Transverse colon (tissue), 4 donors: ENCODE data around the gene DSCAM. TPM values are rescaled to one million over a fixed set of nuclear protein-coding genes. Genes with fewer than 3 reads are reported as not detected.
"Not testable (repeated sequence)": the region's sequence is repeated elsewhere in the genome, so short reads cannot be mapped to it uniquely, and the experiment has no call there.

Experiments
- DNase-seq: peaks from one replicate; pipeline ENCODE4 v3.0.0-alpha.2; 2019
- H3K27ac ChIP-seq, 4 donors: fragments of 200-600 bp; sonication (generic); 2 replicates each; pipeline ENCODE4 v1.5.1; 2016 to 2018; ENCODE audit warnings: inconsistent platforms in 4 of 4
- H3K27me3 ChIP-seq: fragments of 200-600 bp; sonication (generic); 2 replicates; pipeline ENCODE4 v1.5.1; 2017; ENCODE audit warnings: inconsistent platforms
- H3K36me3 ChIP-seq, 4 donors: fragments of 200-600 bp; sonication (generic); 2 replicates each; pipeline ENCODE4 v1.5.1; 2017 to 2019; ENCODE audit warnings: inconsistent platforms in 4 of 4
- H3K4me1 ChIP-seq, 4 donors: fragments of 200-600 bp; sonication (generic); 2 replicates each; pipeline ENCODE4 v1.5.1; 2017 to 2020; ENCODE audit warnings: inconsistent platforms in 4 of 4
- H3K4me3 ChIP-seq, 4 donors: fragments of 200-600 bp; sonication (generic); 1 replicate in 1 of 4; 2 replicates in 3 of 4; pipeline versions ENCODE4 v1.5.1 to v1.6.1; 2017 to 2019; ENCODE audit warnings: inconsistent platforms in 4 of 4
- H3K9me3 ChIP-seq, 2 donors: fragments of 200-600 bp; sonication (generic); 2 replicates each; pipeline ENCODE4 v1.5.1; 2017 to 2019; ENCODE audit warnings: inconsistent platforms in 2 of 2
- CTCF ChIP-seq, 5 experiments: fragments of 200-600 bp in 3 of 5; fragments of 450-650 bp in 2 of 5; sonication (generic) in 3 of 5; IDR thresholded peaks; 1 replicate in 2 of 5; 2 replicates in 3 of 5; pipeline ENCODE4 v1.5.1; 2016 to 2017; ENCODE audit warnings: antibody characterized with exemption in 5 of 5, inconsistent platforms in 3 of 5, mild to moderate bottlenecking in 2 of 5, moderate library complexity in 1 of 5
- EP300 ChIP-seq: sonication (generic); formaldehyde crosslinking; IDR thresholded peaks from one replicate; pipeline ENCODE4 v1.6.1; 2017; ENCODE audit warnings: antibody characterized with exemption, low read depth
- POLR2A ChIP-seq: fragments of 450-650 bp; IDR thresholded peaks from one replicate; pipeline ENCODE4 v1.6.1; 2016; ENCODE audit warnings: antibody characterized with exemption, mild to moderate bottlenecking, moderate library complexity
- POLR2AphosphoS5 ChIP-seq, 3 donors: sonication (generic); formaldehyde crosslinking; IDR thresholded peaks; one replicate each; pipeline ENCODE4 v1.6.1; 2016; ENCODE audit warnings: antibody characterized with exemption in 3 of 3
- WGBS, 2 donors: methylation state at CpG; one replicate each; pipeline ENCODE4 v1.1.5; 2018; ENCODE audit warnings: low coverage in 1 of 2; 5-methylcytosine and 5-hydroxymethylcytosine counted together
- in situ Hi-C, 4 donors: fragments of 200-750 bp; cut with MboI; loops; one replicate each; pipeline versions ENCODE4 v1.15.0 to v1.15.1; 2017; ENCODE audit warnings: low sequenced_read_pairs in 3 of 4, low pct_ligation_motif_present in 1 of 4, low pct_unique_long_range_greater_than_20kb in 1 of 4
- intact Hi-C: fragments of 100-400 bp; cut with DNase I; formaldehyde crosslinking; loops from one replicate; pipeline ENCODE4 v1.15.1; 2023; ENCODE audit warnings: low total_unique reads
- total RNA-seq, 4 donors: library from RNA; depleted of rRNA; stranded (reverse); fragments of >200 nt; gene quantifications; one replicate each; pipeline ENCODE4 v1.1.0, GENCODE V29; 2016

DSCAM gene
- under 1 TPM in 1 of 4 donors, not detected in 3; 0.16 TPM for total RNA-seq

GRCh38 chr21:40846587-40847411 is at the start of gene DSCAM:
DSCAM (minus strand) TSS chr21:40847158; CDS start chr21:40846661, 497 bp downstream.
- in situ Hi-C loops, result no loop called here
- Histone ChIP-seq H3K27me3 (peaks cover 47% of the 10 kb centered on the region), H3K27ac (no peak within 1 kb of the TSS), H3K9me3 (no peaks in the 10 kb centered on the region), H3K4me1 (no peaks in the 10 kb centered on the region), H3K4me3 (no peak within 1 kb of the TSS), H3K36me3 (no peaks in the 10 kb centered on the region)
- no peak for TF ChIP-seq POLR2A
- TF ChIP-seq EP300, result no peak
- TF ChIP-seq CTCF (IDR thresholded peaks at IDR 0.05), result no peak
- TF ChIP-seq POLR2AphosphoS5 (IDR thresholded peaks at IDR 0.05), result no peak
- intact Hi-C loops, result no loop called here
- DNase-seq, result no peak
- 15 to 60% methylated on average over 2 to 67 of the region's 94 CpGs for WGBS, 2 donors

- H3K4me3 ChIP-seq, H3K27ac ChIP-seq, H3K27me3 ChIP-seq, H3K4me1 ChIP-seq, DNase-seq, intact Hi-C loops, in situ Hi-C loops, H3K9me3 ChIP-seq, H3K36me3 ChIP-seq: not testable (repeated sequence)
- WGBS, 2 donors, result 89% methylated on average over 3 of the region's 3 CpGs; no CpG with 5 or more reads in 1 of the 2 donors
Measured at GRCh38 chr21:40895697-40896096, 48.7 kb upstream of the DSCAM start.

GRCh38 chr21:40886931-40887330 is 40.0 kb upstream of the DSCAM start:
- no peaks in the 10 kb centered on the region for H3K27me3 ChIP-seq
- no peak overlapping the region for H3K27ac ChIP-seq
- WGBS, 2 donors, result 80 to 86% methylated on average over 3 to 4 of the region's 4 CpGs
- intact Hi-C loops (no loop called here), in situ Hi-C loops (no loop called here)
- no peak overlapping the region for H3K4me3 ChIP-seq
- TF ChIP-seq POLR2AphosphoS5 (IDR thresholded peaks at IDR 0.05) (no peak), POLR2A (no peak), CTCF (IDR thresholded peaks at IDR 0.05) (no peak), EP300 (no peak)
- no peaks in the 10 kb centered on the region for H3K9me3 ChIP-seq
- no peak for DNase-seq
- no peaks in the 10 kb centered on the region for H3K4me1 ChIP-seq
- H3K36me3 ChIP-seq, result no peaks in the 10 kb centered on the region

- intact Hi-C loops (no loop called here), in situ Hi-C loops (no loop called here)
- Histone ChIP-seq H3K27me3 (no peaks in the 10 kb centered on the region), H3K27ac (no peak overlapping the region), H3K9me3 (no peaks in the 10 kb centered on the region), H3K4me1 (no peaks in the 10 kb centered on the region), H3K36me3 (no peaks in the 10 kb centered on the region), H3K4me3 (no peak overlapping the region)
- WGBS, 2 donors, result 84 to 88% methylated on average over 3 of the region's 3 CpGs
- TF ChIP-seq CTCF (IDR thresholded peaks at IDR 0.05), result no peak
- TF ChIP-seq POLR2A, result no peak
- no peak for TF ChIP-seq EP300
- no peak for TF ChIP-seq POLR2AphosphoS5 (IDR thresholded peaks at IDR 0.05)
- DNase-seq, result no peak
Measured at GRCh38 chr21:40886006-40886405, 39.0 kb upstream of the DSCAM start.
